K562 (cell line): ENCODE measurements around the gene KIAA0513. TPM values are rescaled to one million over a fixed set of nuclear protein-coding genes. Genes with fewer than 3 reads are reported as not detected.

Experiments
- ATAC-seq: fragments of 200-7000 bp; cut with Tn5 transposase; 3 replicates; pipeline ENCODE4 v1.9.1; 2020; ENCODE audit warnings: moderate library complexity
- BruUV-seq: library from RNA; stranded (reverse); fragments of 400-500 nt; replicated peaks from 2 replicates; lab custom pipeline; 2021; lab: Mats Ljungman, UMichigan
- CTCF ChIA-PET: fragments of 300-600 bp; formaldehyde crosslinking; extraction: SDS; loops from one replicate; lab custom pipeline; 2021; ENCODE audit warnings: low intra/inter-chr PET ratio; lab: Yijun Ruan, JAX
- POLR2A ChIA-PET: fragments of 300-600, 350-650 bp; sonication (Branson Sonifier 250); formaldehyde crosslinking; extraction: SDS; loops from one replicate; lab custom pipeline; 2021; ENCODE audit warnings: antibody characterized with exemption, inconsistent platforms; lab: Yijun Ruan, JAX
- DNase-seq, 4 experiments: peaks; one replicate each; pipeline versions ENCODE4 v3.0.0 to v3.0.0-alpha.2; 2011 to 2018; ENCODE audit warnings: low spot score in 3 of 4, mixed read lengths in 3 of 4; ENCODE audit errors: extremely low read depth in 1 of 4
- FAIRE-seq: peaks from 2 replicates; lab custom pipeline; 2011; peaks lifted over from hg19 to GRCh38; lab: Jason Lieb, UNC
- H2AFZ ChIP-seq: 2 replicates; pipeline ENCODE4 v1.6.0; 2011; ENCODE audit warnings: low read depth, low read length, control low read depth, inconsistent platforms
- H3K27ac ChIP-seq: fragments of 200-600 bp; 3 replicates; pipeline ENCODE4 v1.8.0; 2011; ENCODE audit warnings: low read depth, mild to moderate bottlenecking, control low read depth, inconsistent platforms, low read length, moderate library complexity, mixed read lengths; ENCODE audit errors: extremely low read depth
- H3K27me3 ChIP-seq, 2 experiments: fragments of 300-600 bp in 1 of 2; 2 replicates in 1 of 2; 3 replicates in 1 of 2; pipeline versions ENCODE4 v1.6.0 to v1.8.0; 2011; ENCODE audit warnings: inconsistent platforms in 2 of 2, low read length in 2 of 2, mild to moderate bottlenecking in 1 of 2, mixed read lengths in 1 of 2, moderate library complexity in 1 of 2; ENCODE audit not compliant: control insufficient read depth in 2 of 2, insufficient read depth in 2 of 2
- H3K36me3 ChIP-seq: fragments of 300-600 bp; 3 replicates; pipeline ENCODE4 v1.8.0; 2011; ENCODE audit warnings: mild to moderate bottlenecking, low read length, inconsistent platforms; ENCODE audit not compliant: control insufficient read depth, insufficient read depth
- H3K4me1 ChIP-seq, 2 experiments: fragments of 200-600 bp in 1 of 2; replicated peaks in 1 of 2; 2 replicates in 1 of 2; 3 replicates in 1 of 2; pipeline versions ENCODE4 v1.5.1 to v1.8.0; 2011; ENCODE audit warnings: inconsistent platforms in 2 of 2, low read length in 2 of 2, mild to moderate bottlenecking in 1 of 2, mixed read lengths in 1 of 2, moderate library complexity in 1 of 2; ENCODE audit not compliant: control insufficient read depth in 2 of 2, insufficient read depth in 2 of 2
- H3K4me2 ChIP-seq: 2 replicates; pipeline ENCODE4 v1.6.1; 2011; ENCODE audit warnings: low read length, control low read depth, inconsistent platforms, mixed read lengths; ENCODE audit not compliant: insufficient read depth
- H3K4me3 ChIP-seq: fragments of 200-600 bp; sonication (generic), shearing (Covaris generic); 2 replicates; pipeline ENCODE4 v1.5.1; 2016; ENCODE audit warnings: control low read depth, inconsistent platforms
- H3K79me2 ChIP-seq: fragments of 200-600 bp; 3 replicates; pipeline ENCODE4 v1.8.0; 2011; ENCODE audit warnings: low read length, inconsistent platforms; ENCODE audit not compliant: control insufficient read depth, insufficient read depth
- H3K9ac ChIP-seq, 2 experiments: 2 replicates each; pipeline versions ENCODE4 v1.6.0 to v1.6.1; 2011; ENCODE audit warnings: low read depth in 2 of 2, low read length in 2 of 2, control low read depth in 1 of 2, inconsistent platforms in 1 of 2, mild to moderate bottlenecking in 1 of 2, mixed read lengths in 1 of 2; ENCODE audit not compliant: insufficient read depth in 1 of 2
- H3K9me1 ChIP-seq: one replicate; pipeline ENCODE4 v1.6.0; 2011; ENCODE audit warnings: inconsistent platforms, mild to moderate bottlenecking, low read length, moderate library complexity; ENCODE audit not compliant: control insufficient read depth, insufficient read depth
- H3K9me3 ChIP-seq: replicated peaks from 2 replicates; pipeline ENCODE4 v1.5.1; 2011; ENCODE audit warnings: low read depth, low read length, inconsistent platforms; ENCODE audit not compliant: control insufficient read depth, insufficient read depth
- H4K20me1 ChIP-seq: replicated peaks from 2 replicates; pipeline ENCODE4 v1.6.1; 2011; ENCODE audit warnings: low read length, inconsistent platforms, mixed read lengths; ENCODE audit not compliant: control insufficient read depth, insufficient read depth
- CREB1 ChIP-seq, 2 experiments: sonication (generic) in 1 of 2; formaldehyde crosslinking in 1 of 2; IDR thresholded peaks; 2 replicates each; pipeline versions ENCODE4 v1.6.1 to v1.8.0; 2012 to 2022; ENCODE audit warnings: inconsistent platforms in 1 of 2, mild to moderate bottlenecking in 1 of 2, missing genetic modification reagents in 1 of 2, moderate library complexity in 1 of 2
- GABPB1 ChIP-seq: sonication (generic); formaldehyde crosslinking; IDR thresholded peaks from 2 replicates; pipeline ENCODE4 v1.8.0; 2022; ENCODE audit warnings: mild to moderate bottlenecking, missing genetic modification reagents
- MXI1 ChIP-seq: IDR thresholded peaks from 2 replicates; pipeline ENCODE4 v1.6.1; 2011; ENCODE audit warnings: low read depth, mild to moderate bottlenecking, improper control_type of control experiment, low read length
- NBN ChIP-seq: fragments of 450-650 bp; IDR thresholded peaks from 2 replicates; pipeline ENCODE4 v1.6.1; 2016; ENCODE audit warnings: low read depth, mild to moderate bottlenecking
- NRF1 ChIP-seq, 2 experiments: fragments of 450-650 bp; IDR thresholded peaks in 1 of 2; conservative IDR thresholded peaks in 1 of 2; 2 replicates each; pipeline ENCODE4 v1.6.1; 2014; ENCODE audit warnings: mild to moderate bottlenecking in 2 of 2
- PRDM10 ChIP-seq: fragments of 450-650 bp; IDR thresholded peaks from 2 replicates; pipeline ENCODE4 v1.6.1; 2018; ENCODE audit not compliant: partially characterized antibody
- ZBTB1 ChIP-seq: sonication (generic); formaldehyde crosslinking; IDR thresholded peaks from 2 replicates; pipeline ENCODE4 v1.8.1; 2023; ENCODE audit warnings: missing genetic modification reagents, low read depth, mild to moderate bottlenecking, borderline replicate concordance
- ZNF197 ChIP-seq: fragments of 200-800 bp; sonication (Bioruptor generic); IDR thresholded peaks from 2 replicates; pipeline ENCODE4 v1.6.1; 2016; ENCODE audit warnings: low read depth, missing genetic modification characterization, missing compliant biosample characterization
- WGBS: fragments of 100-300 bp; shearing (Covaris generic); methylation state at CpG from one replicate; pipeline ENCODE4 v1.1.6; 2016; ENCODE audit warnings: low coverage, mixed read lengths; ENCODE audit not compliant: insufficient coverage; ENCODE audit errors: missing lambda C conversion rate; 5-methylcytosine and 5-hydroxymethylcytosine counted together
- in situ Hi-C: fragments of 300-500 bp; cut with MboI; formaldehyde crosslinking; loops from 4 replicates; pipeline ENCODE4 v1.15.0; 2018; ENCODE audit warnings: inconsistent platforms, mixed read lengths
- intact Hi-C: fragments of 100-400 bp; cut with micrococcal nuclease; formaldehyde crosslinking; loops from 2 replicates; pipeline ENCODE4 v1.14.2; 2022
- polyA plus RNA-seq, 8 experiments: library from polyadenylated mRNA; depleted of rRNA in 4 of 8; stranded (reverse) in 5 of 8; unstranded in 3 of 8; fragments of >200 nt; fragmentation: Nextera tagmentation in 2 of 8; fragmentation: Illumina TruSeq in 1 of 8; extraction: Ambion mirVana in 2 of 8; extraction: Trizol in 1 of 8; gene quantifications; 2 replicates each; pipeline versions ENCODE4 v1.2.1 to v1.2.3, GENCODE V29; 2011 to 2014; ENCODE audit warnings: inconsistent platforms in 1 of 8, missing spikeins in 1 of 8
- total RNA-seq, 7 experiments: library from RNA; depleted of rRNA in 6 of 7; stranded (reverse); fragments of >200 nt in 6 of 7; fragmentation: Illumina TruSeq in 2 of 7; extraction: Trizol in 2 of 7; gene quantifications; 2 replicates each; pipeline versions ENCODE4 v1.2.1 to v1.2.3, GENCODE V29; 2011 to 2021; ENCODE audit warnings: low replicate concordance in 1 of 7
- TF ChIP-seq, protein P1 (sequence below): fragments of 250-450 bp; sonication (Bioruptor Pico); IDR thresholded peaks from 2 replicates; pipeline ENCODE4 v1.6.1; 2021; ENCODE audit warnings: mild to moderate bottlenecking
- TF ChIP-seq, protein P2 (sequence below): fragments of 450-650 bp; IDR thresholded peaks from 2 replicates; pipeline ENCODE4 v1.6.1; 2017; ENCODE audit warnings: antibody characterized with exemption, mild to moderate bottlenecking
- TF ChIP-seq, protein P3 (sequence below): sonication (generic); formaldehyde crosslinking; IDR thresholded peaks from 2 replicates; pipeline ENCODE4 v1.8.0; 2022; ENCODE audit warnings: missing genetic modification reagents, mild to moderate bottlenecking, moderate library complexity, borderline replicate concordance

Gene KIAA0513
- total and polyA plus RNA-seq, 9 of the 15 experiments (the other 6 are each of a cell fraction or from before 2014, with no cell fraction given): 0.18 to 13.7 (median 10.2) TPM

DNA sequence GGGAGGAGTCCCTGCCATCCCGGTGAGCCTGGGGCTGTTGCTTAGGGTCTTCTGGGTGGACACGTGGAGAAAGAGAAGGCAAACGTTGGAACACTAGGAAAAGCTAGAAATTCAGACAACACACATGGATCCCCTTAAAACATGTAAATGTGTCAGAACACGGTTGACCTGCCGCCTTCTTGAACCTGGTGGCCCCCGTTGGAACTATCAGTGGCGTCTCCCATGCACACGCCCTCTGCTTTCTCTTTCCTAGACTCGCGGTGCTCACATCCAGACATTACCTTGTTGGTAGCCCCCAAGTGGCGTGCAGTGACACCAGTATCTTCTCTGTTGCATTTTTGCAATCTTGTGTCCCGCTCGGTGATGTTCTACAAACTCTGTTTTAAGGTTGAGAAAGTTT, 66.1 kb downstream of the KIAA0513 start:
- Histone ChIP-seq H3K9ac (no peak overlapping the region), H3K4me2 (no peak overlapping the region), H3K27ac (no peak overlapping the region), H3K9me3 (no peaks in the 10 kb centered on the region), H3K4me1 (peaks cover 9 to 35% of the 10 kb centered on the region in 2 experiments; a peak in 3 of 5 replicates), H3K79me2 (no peaks in the 10 kb centered on the region), H2AFZ (no peak overlapping the region), H3K9me1 (no peaks in the 10 kb centered on the region), H3K36me3 (peaks cover 5% of the 10 kb centered on the region; the same call in 1 of the 3 replicates), H3K4me3 (no peak overlapping the region), H3K27me3 (peaks cover 46 to 58% of the 10 kb centered on the region in 2 experiments), H4K20me1 (peaks cover 13% of the 10 kb centered on the region; the same call in 1 of the 2 replicates)
- ChIA-PET CTCF (interaction anchor here (0.6 kb wide), 1 partner anchor 37 kb away, joined by 3 read pairs; no protein-coding TSS in a partner anchor), POLR2A (no interaction called here)
- FAIRE-seq: peak; percentile 82
- in situ Hi-C loops: no loop called here
- peak; percentile 76 for ATAC-seq
- intact Hi-C loops: loop anchor here (5.0 kb wide), 1 partner anchor 36 kb away; no protein-coding TSS in a partner anchor
- peak; percentile 63 to 78 (median 68) for DNase-seq
- BruUV-seq: no TSS peak
- WGBS: 2% methylated on average over 13 of the region's 13 CpGs
- TF ChIP-seq MXI1 (no peak), CREB1 (IDR thresholded peaks at IDR 0.05) (no peak), CREB1 (CRISPR knock-in tag; IDR thresholded peaks at IDR 0.05) (peak; percentile 16; the same call in 1 of the 2 replicates), ZBTB1 (0 out of 2 replicates have a peak, but pooled peaks have one; percentile 40), GABPB1 (CRISPR knock-in tag) (0 out of 2 replicates have a peak, but pooled peaks have one; percentile 44), NRF1 (conservative IDR thresholded peaks at IDR 0.05 in 1 of 2, IDR thresholded peaks at IDR 0.05 in 1 of 2) (0 out of 4 replicates have a peak, but pooled peaks of 1 of the 2 experiments have one; percentile 11), ZNF197 (CRISPR knock-in tag) (no peak), PRDM10 (peak; percentile 80), NBN (0 out of 2 replicates have a peak, but pooled peaks have one; percentile 29)
- TF ChIP-seq, protein P1, sequence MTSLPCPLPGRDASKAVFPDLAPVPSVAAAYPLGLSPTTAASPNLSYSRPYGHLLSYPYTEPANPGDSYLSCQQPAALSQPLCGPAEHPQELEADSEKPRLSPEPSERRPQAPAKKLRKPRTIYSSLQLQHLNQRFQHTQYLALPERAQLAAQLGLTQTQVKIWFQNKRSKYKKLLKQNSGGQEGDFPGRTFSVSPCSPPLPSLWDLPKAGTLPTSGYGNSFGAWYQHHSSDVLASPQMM (CRISPR knock-in tag): no peak
- TF ChIP-seq, protein P2, sequence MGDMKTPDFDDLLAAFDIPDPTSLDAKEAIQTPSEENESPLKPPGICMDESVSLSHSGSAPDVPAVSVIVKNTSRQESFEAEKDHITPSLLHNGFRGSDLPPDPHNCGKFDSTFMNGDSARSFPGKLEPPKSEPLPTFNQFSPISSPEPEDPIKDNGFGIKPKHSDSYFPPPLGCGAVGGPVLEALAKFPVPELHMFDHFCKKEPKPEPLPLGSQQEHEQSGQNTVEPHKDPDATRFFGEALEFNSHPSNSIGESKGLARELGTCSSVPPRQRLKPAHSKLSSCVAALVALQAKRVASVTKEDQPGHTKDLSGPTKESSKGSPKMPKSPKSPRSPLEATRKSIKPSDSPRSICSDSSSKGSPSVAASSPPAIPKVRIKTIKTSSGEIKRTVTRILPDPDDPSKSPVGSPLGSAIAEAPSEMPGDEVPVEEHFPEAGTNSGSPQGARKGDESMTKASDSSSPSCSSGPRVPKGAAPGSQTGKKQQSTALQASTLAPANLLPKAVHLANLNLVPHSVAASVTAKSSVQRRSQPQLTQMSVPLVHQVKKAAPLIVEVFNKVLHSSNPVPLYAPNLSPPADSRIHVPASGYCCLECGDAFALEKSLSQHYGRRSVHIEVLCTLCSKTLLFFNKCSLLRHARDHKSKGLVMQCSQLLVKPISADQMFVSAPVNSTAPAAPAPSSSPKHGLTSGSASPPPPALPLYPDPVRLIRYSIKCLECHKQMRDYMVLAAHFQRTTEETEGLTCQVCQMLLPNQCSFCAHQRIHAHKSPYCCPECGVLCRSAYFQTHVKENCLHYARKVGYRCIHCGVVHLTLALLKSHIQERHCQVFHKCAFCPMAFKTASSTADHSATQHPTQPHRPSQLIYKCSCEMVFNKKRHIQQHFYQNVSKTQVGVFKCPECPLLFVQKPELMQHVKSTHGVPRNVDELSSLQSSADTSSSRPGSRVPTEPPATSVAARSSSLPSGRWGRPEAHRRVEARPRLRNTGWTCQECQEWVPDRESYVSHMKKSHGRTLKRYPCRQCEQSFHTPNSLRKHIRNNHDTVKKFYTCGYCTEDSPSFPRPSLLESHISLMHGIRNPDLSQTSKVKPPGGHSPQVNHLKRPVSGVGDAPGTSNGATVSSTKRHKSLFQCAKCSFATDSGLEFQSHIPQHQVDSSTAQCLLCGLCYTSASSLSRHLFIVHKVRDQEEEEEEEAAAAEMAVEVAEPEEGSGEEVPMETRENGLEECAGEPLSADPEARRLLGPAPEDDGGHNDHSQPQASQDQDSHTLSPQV: no peak
- TF ChIP-seq, protein P3, sequence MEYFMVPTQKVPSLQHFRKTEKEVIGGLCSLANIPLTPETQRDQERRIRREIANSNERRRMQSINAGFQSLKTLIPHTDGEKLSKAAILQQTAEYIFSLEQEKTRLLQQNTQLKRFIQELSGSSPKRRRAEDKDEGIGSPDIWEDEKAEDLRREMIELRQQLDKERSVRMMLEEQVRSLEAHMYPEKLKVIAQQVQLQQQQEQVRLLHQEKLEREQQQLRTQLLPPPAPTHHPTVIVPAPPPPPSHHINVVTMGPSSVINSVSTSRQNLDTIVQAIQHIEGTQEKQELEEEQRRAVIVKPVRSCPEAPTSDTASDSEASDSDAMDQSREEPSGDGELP (CRISPR knock-in tag): 0 out of 2 replicates have a peak, but pooled peaks have one; percentile 13
